GM12878 (cell line): ENCODE measurements around the gene ADAM30.

ENCODE experiments used
- ATF3 ChIP-seq: IDR thresholded peaks from 2 replicates; pipeline ENCODE4 v1.6.1; 2011; ENCODE audit warnings: low read depth, mild to moderate bottlenecking, low read length, moderate library complexity, borderline replicate concordance; ENCODE audit errors: extremely low read depth
- CBX3 ChIP-seq: fragments of 200-600 bp; sonication (generic); IDR thresholded peaks from 2 replicates; pipeline ENCODE4 v1.6.1; 2016; ENCODE audit warnings: low read depth, borderline replicate concordance
- CTCF ChIP-seq, 3 experiments: IDR thresholded peaks in 2 of 3; conservative IDR thresholded peaks in 1 of 3; 2 replicates each; pipeline ENCODE4 v1.5.1; 2011; ENCODE audit warnings: low read depth in 3 of 3, low read length in 3 of 3, mild to moderate bottlenecking in 3 of 3, control low read depth in 2 of 3, moderate library complexity in 2 of 3, inconsistent platforms in 1 of 3, mixed read lengths in 1 of 3; ENCODE audit not compliant: control insufficient read depth in 2 of 3, insufficient read depth in 1 of 3; ENCODE audit errors: extremely low read depth in 1 of 3
- EP300 ChIP-seq, 2 experiments: fragments of 150-350 bp in 1 of 2; IDR thresholded peaks; 2 replicates each; pipeline ENCODE4 v1.6.1; 2011 to 2012; ENCODE audit warnings: low read depth in 2 of 2, low read length in 2 of 2, borderline replicate concordance in 1 of 2, improper control_type of control experiment in 1 of 2, inconsistent platforms in 1 of 2; ENCODE audit not compliant: control insufficient read depth in 1 of 2
- EZH2 ChIP-seq: IDR thresholded peaks from 2 replicates; pipeline ENCODE4 v1.6.1; 2012; ENCODE audit warnings: low read depth, mild to moderate bottlenecking, control low read depth, inconsistent platforms, low read length, borderline replicate concordance; ENCODE audit not compliant: control insufficient read depth
- FOXM1 ChIP-seq: IDR thresholded peaks from 2 replicates; pipeline ENCODE4 v1.6.1; 2012; ENCODE audit warnings: low read depth, mild to moderate bottlenecking, inconsistent platforms, low read length, moderate library complexity
- JUND ChIP-seq: IDR thresholded peaks from 2 replicates; pipeline ENCODE4 v1.6.1; 2012; ENCODE audit warnings: low read depth, mild to moderate bottlenecking, low read length, improper control_type of control experiment, moderate library complexity
- NFYB ChIP-seq: IDR thresholded peaks from 2 replicates; pipeline ENCODE4 v1.6.1; 2011; ENCODE audit warnings: low read depth, mild to moderate bottlenecking, low read length, improper control_type of control experiment, moderate library complexity; ENCODE audit not compliant: insufficient read depth
- POLR2AphosphoS5 ChIP-seq: IDR thresholded peaks from 2 replicates; pipeline ENCODE4 v1.6.1; 2011; ENCODE audit warnings: mild to moderate bottlenecking, low read length, inconsistent platforms
- SUPT20H ChIP-seq: IDR thresholded peaks from 2 replicates; pipeline ENCODE4 v1.6.1; 2011; ENCODE audit warnings: low read depth, mild to moderate bottlenecking, low read length, moderate library complexity, borderline replicate concordance; ENCODE audit not compliant: control insufficient read depth
- YY1 ChIP-seq: IDR thresholded peaks from 2 replicates; pipeline ENCODE4 v1.6.1; 2011; ENCODE audit warnings: low read depth, mild to moderate bottlenecking, low read length
- TF ChIP-seq, protein P1 (sequence below): IDR thresholded peaks from 2 replicates; pipeline ENCODE4 v1.6.1; 2012; ENCODE audit warnings: low read depth, low read length, improper control_type of control experiment

DNA sequence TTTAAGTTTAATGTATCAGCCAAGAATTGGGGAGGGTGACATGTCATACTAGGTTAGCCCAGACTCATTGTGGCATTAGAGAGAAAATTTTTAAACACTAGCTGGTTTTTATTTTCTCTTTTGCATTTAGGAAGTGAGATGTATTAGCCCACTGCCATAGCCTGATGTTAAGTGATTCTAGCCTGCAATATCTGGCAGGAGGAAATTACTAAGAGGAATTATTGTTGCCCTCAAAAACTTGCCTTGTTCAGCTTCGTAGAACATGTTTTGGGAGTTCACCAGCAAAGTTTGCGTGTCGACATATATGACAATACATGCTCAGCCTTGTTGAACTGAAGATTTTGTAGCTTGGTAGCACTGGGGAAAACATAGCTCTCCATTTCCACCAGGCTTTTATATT lies 12.5 kb downstream of the ADAM30 start:
- TF ChIP-seq EZH2 (no peak), CBX3 (no peak), POLR2AphosphoS5 (no peak), NFYB (no peak), YY1 (no peak), JUND (no peak), CTCF (IDR thresholded peaks at IDR 0.05 in 2 of 3, conservative IDR thresholded peaks at IDR 0.05 in 1 of 3; ENCODE audit: control insufficient read depth in 2 of 3, extremely low read depth in 1 of 3, insufficient read depth in 1 of 3, low read depth in 3 of 3, low read length in 3 of 3) (no peak), EP300 (IDR thresholded peaks at IDR 0.05; ENCODE audit: borderline replicate concordance in 1 of 2, control insufficient read depth in 1 of 2, low read depth in 2 of 2, low read length in 2 of 2) (no peak), ATF3 (no peak), FOXM1 (no peak), SUPT20H (no peak)
- TF ChIP-seq, protein P1, sequence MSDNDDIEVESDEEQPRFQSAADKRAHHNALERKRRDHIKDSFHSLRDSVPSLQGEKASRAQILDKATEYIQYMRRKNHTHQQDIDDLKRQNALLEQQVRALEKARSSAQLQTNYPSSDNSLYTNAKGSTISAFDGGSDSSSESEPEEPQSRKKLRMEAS: no peak
